Raji (cell line): ENCODE measurements around the gene IGSF9.

Experiments
- POLR2A ChIP-seq: IDR thresholded peaks from 2 replicates; pipeline ENCODE4 v1.6.1; 2011; ENCODE audit warnings: low read depth, low read length, control low read depth; ENCODE audit not compliant: insufficient read depth

Gene IGSF9

GRCh38 chr1:159981351-159982055 is 36.1 kb upstream of the IGSF9 start:
- no peak for TF ChIP-seq POLR2A

- TF ChIP-seq POLR2A, result no peak
Observed at GRCh38 chr1:159980786-159981185, 35.4 kb upstream of the IGSF9 start.

GRCh38 chr1:159980076-159980475 is 34.7 kb upstream of the IGSF9 start:
- TF ChIP-seq POLR2A, result no peak

- no peak for TF ChIP-seq POLR2A
Observed at GRCh38 chr1:159979257-159979656, 33.8 kb upstream of the IGSF9 start.

GRCh38 chr1:159978107-159978398 is 32.6 kb upstream of the IGSF9 start:
- TF ChIP-seq POLR2A, result no peak

- no peak for TF ChIP-seq POLR2A
Observed at GRCh38 chr1:159977364-159978106, 32.1 kb upstream of the IGSF9 start.

GRCh38 chr1:159974350-159974965 is 29.0 kb upstream of the IGSF9 start:
- no peak for TF ChIP-seq POLR2A

GRCh38 chr1:159973350-159973940 is 28.0 kb upstream of the IGSF9 start:
- no peak for TF ChIP-seq POLR2A

- TF ChIP-seq POLR2A, result no peak
Observed at GRCh38 chr1:159972443-159973205, 27.2 kb upstream of the IGSF9 start.

- TF ChIP-seq POLR2A, result no peak
Observed at GRCh38 chr1:159970932-159971342, 25.5 kb upstream of the IGSF9 start.

GRCh38 chr1:159968901-159969300 is 23.5 kb upstream of the IGSF9 start:
- TF ChIP-seq POLR2A, result no peak

- TF ChIP-seq POLR2A, result no peak
Observed at GRCh38 chr1:159965263-159965662, 19.9 kb upstream of the IGSF9 start.

GRCh38 chr1:159964144-159964543 is 18.7 kb upstream of the IGSF9 start:
- no peak for TF ChIP-seq POLR2A

GRCh38 chr1:159962176-159962575 is 16.8 kb upstream of the IGSF9 start:
- TF ChIP-seq POLR2A, result no peak

GRCh38 chr1:159961636-159962035 is 16.2 kb upstream of the IGSF9 start:
- no peak for TF ChIP-seq POLR2A
